Ovary (tissue), 9 donors: Measurements from ENCODE around the gene KCNK6. TPM values are rescaled to one million over a fixed set of nuclear protein-coding genes. Genes with fewer than 3 reads are reported as not detected.

Source experiments
- DNase-seq, 5 donors: peaks; one replicate each; pipeline ENCODE4 v3.0.0-alpha.2; 2019 to 2020
- H3K27ac ChIP-seq, 2 donors: fragments of 200-600 bp; one replicate each; pipeline versions ENCODE4 v1.5.1 to v1.8.0; 2019 to 2022
- H3K27me3 ChIP-seq: fragments of 200-600 bp; one replicate; pipeline ENCODE4 v1.8.0; 2022
- H3K36me3 ChIP-seq: fragments of 200-600 bp; sonication (generic); one replicate; pipeline ENCODE4 v1.5.1; 2019
- H3K4me1 ChIP-seq: one replicate; pipeline ENCODE4 v1.8.1; 2013; ENCODE audit warnings: mild to moderate bottlenecking, moderate library complexity; ENCODE audit not compliant: insufficient read depth
- H3K4me3 ChIP-seq: fragments of 200-600 bp; sonication (generic); one replicate; pipeline ENCODE4 v1.5.1; 2017
- H3K9me3 ChIP-seq, 2 donors: fragments of 200-600 bp in 1 of 2; sonication (generic) in 1 of 2; one replicate each; pipeline versions ENCODE4 v1.5.1 to v1.8.1; 2013 to 2019; ENCODE audit warnings: mild to moderate bottlenecking in 1 of 2, moderate library complexity in 1 of 2
- CTCF ChIP-seq, 3 donors: fragments of 450-650 bp in 2 of 3; fragments of 200-600 bp in 1 of 3; IDR thresholded peaks; one replicate each; pipeline versions ENCODE4 v1.5.1 to v1.8.0; 2016 to 2022; ENCODE audit warnings: antibody characterized with exemption in 3 of 3, mild to moderate bottlenecking in 1 of 3
- EP300 ChIP-seq: sonication (generic); formaldehyde crosslinking; IDR thresholded peaks from one replicate; pipeline ENCODE4 v1.6.1; 2017; ENCODE audit warnings: antibody characterized with exemption
- POLR2A ChIP-seq: fragments of 450-650 bp; IDR thresholded peaks from one replicate; pipeline ENCODE4 v1.6.1; 2017; ENCODE audit warnings: antibody characterized with exemption, mild to moderate bottlenecking, moderate library complexity
- WGBS, 3 donors: extraction: QIAGEN DNeasy Blood & Tissue Kit in 1 of 3; methylation state at CpG; one replicate each; pipeline versions ENCODE4 v1.1.5 to v1.1.7; 2013 to 2017; 5-methylcytosine and 5-hydroxymethylcytosine counted together
- intact Hi-C, 4 donors: fragments of 100-400 bp; cut with DNase I; formaldehyde crosslinking; loops; one replicate each; pipeline versions ENCODE4 v1.11.0 to v1.15.1; 2022 to 2023
- polyA plus RNA-seq, 2 donors: library from polyadenylated mRNA; stranded (reverse); fragments of 200-250 nt in 1 of 2; fragments of 350-450 nt in 1 of 2; fragmentation: Illumina TruSeq in 1 of 2; extraction: RNeasy Lipid Tissue Mini Kit (QIAGEN cat#74804) in 1 of 2; gene quantifications; one replicate each; pipeline ENCODE4 v1.2.3, GENCODE V29; 2013 to 2014
- total RNA-seq, 7 donors: library from RNA; depleted of rRNA in 2 of 7; stranded (reverse); fragments of >200 nt in 2 of 7; fragmentation: NEBNext Ultra II Directional in 3 of 7; extraction: Animal tissue kit (Norgen Biotek cat#: 25700) in 3 of 7; gene quantifications; one replicate each; pipeline versions ENCODE4 v1.1.0 to v1.2.4, GENCODE V29; 2016 to 2023
- donor health status: DM: no; HTN: no; CAD: no; lungs with moderate emphysema.
- donor health status: DM: no; HTN: no; CAD: no.
- donor health status: Bipolar disorder and iron deficiency.
- donor health status: DM: yes; HTN: yes; CAD: no.
- donor health status: DM: no; HTN: no; CAD: no.
- donor health status: DM: yes; HTN: yes; CAD: no.

Gene KCNK6
- total and polyA plus RNA-seq, 9 donors, result 6.0 to 30.1 (median 16.4) TPM

DNA sequence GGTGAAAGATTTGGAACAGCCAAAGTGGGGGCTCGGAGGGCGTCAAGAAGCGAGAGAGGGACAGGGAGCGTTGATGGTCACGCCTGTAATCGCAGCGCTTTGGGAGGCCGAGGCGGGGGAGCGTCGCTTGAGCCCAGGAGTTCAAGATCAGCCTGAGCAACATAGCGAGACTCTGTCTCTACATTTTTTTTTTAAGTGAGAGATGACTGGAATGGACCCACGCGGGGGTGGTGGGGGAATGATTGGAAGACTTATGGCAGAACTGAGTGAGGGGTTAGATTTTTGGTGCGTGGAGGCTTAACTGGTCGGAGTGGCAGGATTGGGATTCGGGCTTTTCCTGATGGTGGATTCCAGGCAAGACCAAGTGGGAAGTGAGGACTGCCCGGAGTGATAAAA lies 55.5 kb downstream of the KCNK6 start:
- Histone ChIP-seq H3K36me3 (no peaks in the 10 kb centered on the region), H3K27ac (peak overlapping the region; percentile 0 to 59), H3K27me3 (no peaks in the 10 kb centered on the region), H3K9me3 (no peaks in the 10 kb centered on the region), H3K4me3 (peak overlapping the region; percentile 70), H3K4me1 (peaks cover 15% of the 10 kb centered on the region)
- WGBS, 3 donors, result 0 to 1% (median 1%) methylated on average over 18 of the region's 18 CpGs
- DNase-seq, result no peak
- intact Hi-C loops, result no loop called here
- TF ChIP-seq EP300 (no peak), CTCF (IDR thresholded peaks at IDR 0.05) (no peak), POLR2A (no peak)

GRCh38 chr19:38375748-38376147 lies 56.1 kb downstream of the KCNK6 start:
- Histone ChIP-seq H3K27ac (no peak overlapping the region), H3K4me3 (peak overlapping the region; percentile 70), H3K36me3 (no peaks in the 10 kb centered on the region), H3K4me1 (peaks cover 15% of the 10 kb centered on the region), H3K9me3 (no peaks in the 10 kb centered on the region), H3K27me3 (no peaks in the 10 kb centered on the region)
- intact Hi-C loops, result no loop called here
- TF ChIP-seq CTCF (IDR thresholded peaks at IDR 0.05) (no peak), POLR2A (no peak)
- DNase-seq, result no peak
- 71 to 75% (median 75%) methylated on average over 5 of the region's 5 CpGs for WGBS, 3 donors

DNA sequence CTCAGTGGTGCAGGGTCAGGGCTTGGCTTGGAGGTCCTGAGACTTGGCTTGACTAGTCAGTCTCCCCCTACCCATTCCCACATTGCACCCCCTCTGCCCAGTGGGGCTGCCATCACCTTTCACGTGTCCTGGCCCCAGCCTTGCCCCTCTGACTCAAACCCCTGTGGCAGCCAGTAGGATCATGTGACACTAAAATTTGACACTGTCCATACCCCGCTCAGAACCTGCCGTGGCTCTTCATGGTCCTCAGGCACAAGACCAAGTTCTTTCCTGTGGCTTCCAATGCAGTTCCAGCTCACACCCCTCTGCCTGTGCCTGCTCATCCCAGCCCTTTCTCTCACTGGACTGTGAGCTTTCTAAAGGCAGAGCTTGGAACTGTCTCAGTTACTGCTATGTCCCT lies 56.9 kb downstream of the KCNK6 start:
- Histone ChIP-seq H3K4me1 (peaks cover 15% of the 10 kb centered on the region), H3K27ac (no peak overlapping the region), H3K27me3 (no peaks in the 10 kb centered on the region), H3K36me3 (no peaks in the 10 kb centered on the region), H3K4me3 (no peak overlapping the region), H3K9me3 (no peaks in the 10 kb centered on the region)
- no peak for TF ChIP-seq POLR2A
- no peak for TF ChIP-seq CTCF (IDR thresholded peaks at IDR 0.05)
- no peak for TF ChIP-seq EP300
- 65 to 78% (median 69%) methylated on average over 3 of the region's 3 CpGs for WGBS, 3 donors
- intact Hi-C loops, result no loop called here
- DNase-seq, result no peak

DNA sequence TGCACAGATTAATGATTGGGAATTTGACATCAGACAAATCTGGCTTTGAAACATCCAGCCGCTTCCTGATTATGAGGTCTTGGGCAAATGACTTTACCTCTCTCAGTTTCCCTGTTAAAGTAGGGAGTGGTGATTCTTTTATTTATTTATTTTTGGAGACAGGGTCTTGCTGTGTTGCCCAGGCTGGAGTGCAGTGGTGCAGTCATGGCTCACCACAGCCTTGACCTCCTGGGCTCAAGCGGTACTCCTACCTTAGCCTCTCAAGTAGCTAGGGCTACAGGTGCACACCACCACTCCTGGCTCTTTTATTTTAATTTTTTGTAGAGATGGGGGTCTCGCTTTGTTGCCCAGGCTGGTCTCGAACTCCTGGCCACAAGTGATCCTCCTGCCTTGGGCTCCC lies 57.4 kb downstream of the KCNK6 start:
- TF ChIP-seq CTCF (IDR thresholded peaks at IDR 0.05) (no peak), EP300 (no peak), POLR2A (no peak)
- no peaks in the 10 kb centered on the region for H3K27me3 ChIP-seq
- intact Hi-C loops, result no loop called here
- DNase-seq, result no peak
- no peaks in the 10 kb centered on the region for H3K9me3 ChIP-seq
- H3K36me3 ChIP-seq, result no peaks in the 10 kb centered on the region
- WGBS, 3 donors, result 97 to 99% (median 98%) methylated on average over 4 of the region's 4 CpGs
- H3K4me3 ChIP-seq, result no peak overlapping the region
- no peak overlapping the region for H3K27ac ChIP-seq
- peaks cover 15% of the 10 kb centered on the region for H3K4me1 ChIP-seq

DNA sequence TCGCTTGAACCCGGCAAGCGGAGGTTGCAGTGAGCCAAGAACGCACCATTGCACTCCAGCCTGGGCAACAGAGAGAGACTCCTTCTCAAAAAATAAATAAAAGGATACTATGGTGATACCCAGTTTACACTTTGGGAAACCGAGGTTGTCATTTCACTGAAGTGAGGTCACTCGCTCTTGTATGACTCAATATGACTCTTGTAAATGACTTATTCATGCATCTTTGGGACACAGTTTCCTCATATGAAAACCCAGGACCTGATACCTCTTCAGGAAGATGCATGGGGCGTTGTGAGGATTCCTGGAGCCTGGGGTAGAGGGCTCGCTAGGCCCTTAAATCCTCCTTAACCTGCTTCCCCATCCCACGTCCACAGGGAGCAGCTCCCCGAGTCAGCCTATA lies 59.2 kb downstream of the KCNK6 start:
- 94 to 97% (median 94%) methylated on average over 10 of the region's 10 CpGs for WGBS, 3 donors
- Histone ChIP-seq H3K36me3 (no peaks in the 10 kb centered on the region), H3K4me1 (peaks cover 15% of the 10 kb centered on the region), H3K27ac (no peak overlapping the region), H3K9me3 (no peaks in the 10 kb centered on the region), H3K27me3 (no peaks in the 10 kb centered on the region), H3K4me3 (no peak overlapping the region)
- DNase-seq, result no peak
- TF ChIP-seq POLR2A (no peak), EP300 (no peak), CTCF (IDR thresholded peaks at IDR 0.05) (no peak)
- intact Hi-C loops, result no loop called here
